ENCODE measurements around the gene ELMO3. TPM values are rescaled to one million over a fixed set of nuclear protein-coding genes. Genes with fewer than 3 reads are reported as not detected.

Gene ELMO3
- total RNA-seq, 1 experiment from 2014 or later, result 45.8 TPM

DNA sequence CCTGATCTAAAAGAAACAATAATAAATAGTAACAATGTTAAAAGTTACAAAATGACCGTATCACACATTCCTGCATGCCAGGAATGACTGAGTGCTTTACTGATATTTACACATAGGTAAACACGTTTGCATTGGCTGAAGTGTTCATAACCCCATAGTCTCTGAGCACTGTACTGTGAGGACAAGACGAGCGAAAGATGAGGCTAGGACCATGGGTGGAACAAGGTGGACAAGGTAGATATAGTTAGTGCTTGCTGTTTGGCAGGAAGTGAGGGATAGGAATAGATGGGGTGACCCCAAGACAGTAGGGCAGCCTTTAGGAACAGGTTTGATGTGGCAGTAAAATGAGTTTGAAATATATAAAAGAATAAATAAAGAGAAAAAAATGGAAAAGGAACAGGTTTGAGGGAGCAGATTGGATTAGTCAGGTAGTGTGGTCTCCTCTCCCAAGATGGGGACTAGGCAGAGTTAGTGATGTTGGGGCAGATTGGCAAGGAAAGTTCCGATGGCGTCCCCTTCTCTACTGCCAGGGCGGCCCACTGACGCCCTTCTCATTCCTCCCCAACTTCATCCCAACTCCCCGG is 7.4 kb upstream of the ELMO3 start:
- intact Hi-C loops (cut with micrococcal nuclease), result no loop called here
- ATAC-seq (no peak), DNase-seq (ENCODE audit: low read depth, low spot score) (no peak)
- Histone ChIP-seq H3K36me3 (ENCODE audit: control insufficient read depth in 1 of 2, insufficient read depth in 2 of 2, low read length in 2 of 2) (peaks cover 20 to 35% of the 10 kb centered on the region in 2 experiments; a peak in 3 of 4 replicates), H3K9ac (ENCODE audit: low read length) (no peak overlapping the region; the same call in 1 of the 2 replicates), H3K79me2 (ENCODE audit: insufficient read depth, low read length) (peaks cover 47% of the 10 kb centered on the region), H4K20me1 (ENCODE audit: insufficient read depth) (no peaks in the 10 kb centered on the region), H3K4me2 (ENCODE audit: low read length) (peak overlapping the region; percentile 95), H3K4me1 (ENCODE audit: control insufficient read depth in 1 of 2, insufficient read depth in 2 of 2, low read length in 2 of 2) (peaks cover 11 to 24% of the 10 kb centered on the region in 2 experiments; a peak in 3 of 4 replicates), H3K4me3 (replicated peaks in 1 of 2; ENCODE audit: low read depth in 1 of 2, low read length in 2 of 2) (peak overlapping the region; percentile 44 to 87), H3K9me2 (ENCODE audit: insufficient read depth) (no peaks in the 10 kb centered on the region), H3K9me3 (ENCODE audit: control insufficient read depth in 1 of 2, insufficient read depth in 1 of 2, low read depth in 1 of 2, low read length in 2 of 2) (no peaks in the 10 kb centered on the region), H3K27me3 (ENCODE audit: insufficient read depth, low read length) (no peaks in the 10 kb centered on the region), H2AFZ (ENCODE audit: low read depth, low read length, poor library complexity, severe bottlenecking) (peak overlapping the region; percentile 65), H3K27ac (ENCODE audit: low read depth, low read length) (no peak overlapping the region; the same call in 1 of the 2 replicates)
- ChIA-PET CTCF (no interaction called here), POLR2A (no interaction called here), RAD21 (ENCODE audit: low non-redundant PET in 1 of 2, low total read pairs in 2 of 2, uncharacterized antibody in 2 of 2, unreplicated experiment in 2 of 2) (no interaction called here)
- TF ChIP-seq EGR1 (IDR thresholded peaks at IDR 0.05; ENCODE audit: low read depth) (no peak), ZFX (IDR thresholded peaks at IDR 0.05) (no peak), YY1 (IDR thresholded peaks at IDR 0.05; ENCODE audit: extremely low read depth, insufficient replicate concordance, low read depth, low read length) (no peak), SP1 (IDR thresholded peaks at IDR 0.05; ENCODE audit: low read depth) (no peak), POLR2AphosphoS5 (IDR thresholded peaks at IDR 0.05; ENCODE audit: low read depth, low read length) (no peak), EZH2 (IDR thresholded peaks at IDR 0.05) (no peak), ZNF274 (IDR thresholded peaks at IDR 0.05; ENCODE audit: low read depth, low read length) (no peak), CBX3 (IDR thresholded peaks at IDR 0.05; ENCODE audit: low read depth) (no peak), EZH2phosphoT487 (IDR thresholded peaks at IDR 0.05; ENCODE audit: borderline replicate concordance) (no peak), ELF1 (IDR thresholded peaks at IDR 0.05; ENCODE audit: borderline replicate concordance, low read depth) (no peak), JUND (IDR thresholded peaks at IDR 0.05) (no peak), SRF (IDR thresholded peaks at IDR 0.05; ENCODE audit: low read depth) (no peak)
- TF ChIP-seq, protein P1, sequence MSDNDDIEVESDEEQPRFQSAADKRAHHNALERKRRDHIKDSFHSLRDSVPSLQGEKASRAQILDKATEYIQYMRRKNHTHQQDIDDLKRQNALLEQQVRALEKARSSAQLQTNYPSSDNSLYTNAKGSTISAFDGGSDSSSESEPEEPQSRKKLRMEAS (IDR thresholded peaks at IDR 0.05), result no peak
- TF ChIP-seq, protein P2, sequence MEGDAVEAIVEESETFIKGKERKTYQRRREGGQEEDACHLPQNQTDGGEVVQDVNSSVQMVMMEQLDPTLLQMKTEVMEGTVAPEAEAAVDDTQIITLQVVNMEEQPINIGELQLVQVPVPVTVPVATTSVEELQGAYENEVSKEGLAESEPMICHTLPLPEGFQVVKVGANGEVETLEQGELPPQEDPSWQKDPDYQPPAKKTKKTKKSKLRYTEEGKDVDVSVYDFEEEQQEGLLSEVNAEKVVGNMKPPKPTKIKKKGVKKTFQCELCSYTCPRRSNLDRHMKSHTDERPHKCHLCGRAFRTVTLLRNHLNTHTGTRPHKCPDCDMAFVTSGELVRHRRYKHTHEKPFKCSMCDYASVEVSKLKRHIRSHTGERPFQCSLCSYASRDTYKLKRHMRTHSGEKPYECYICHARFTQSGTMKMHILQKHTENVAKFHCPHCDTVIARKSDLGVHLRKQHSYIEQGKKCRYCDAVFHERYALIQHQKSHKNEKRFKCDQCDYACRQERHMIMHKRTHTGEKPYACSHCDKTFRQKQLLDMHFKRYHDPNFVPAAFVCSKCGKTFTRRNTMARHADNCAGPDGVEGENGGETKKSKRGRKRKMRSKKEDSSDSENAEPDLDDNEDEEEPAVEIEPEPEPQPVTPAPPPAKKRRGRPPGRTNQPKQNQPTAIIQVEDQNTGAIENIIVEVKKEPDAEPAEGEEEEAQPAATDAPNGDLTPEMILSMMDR (IDR thresholded peaks at IDR 0.05 in 2 of 3, conservative IDR thresholded peaks at IDR 0.05 in 1 of 3; ENCODE audit: borderline replicate concordance in 1 of 3, insufficient read depth in 1 of 3, low read depth in 2 of 3, low read length in 2 of 3), result no peak
- BruUV-seq (replicated peaks), result no TSS peak

Measured in HCT116 (cell line).